ENCODE results near the gene SAPCD2. TPM values are rescaled to one million over a fixed set of nuclear protein-coding genes. Genes with fewer than 3 reads are reported as not detected.

Gene SAPCD2
- total and polyA plus RNA-seq, 9 of the 15 experiments (the other 6 are each of a cell fraction or from before 2014, with no cell fraction given): 3.4 to 91.8 (median 18.8) TPM

GRCh38 chr9:137083394-137084004 is 13.1 kb upstream of the SAPCD2 start (continued):
- TF ChIP-seq YY1 (IDR thresholded peaks at IDR 0.05; ENCODE audit: borderline replicate concordance in 1 of 3, control insufficient read depth in 1 of 3, extremely low read depth in 1 of 3, insufficient read depth in 3 of 3, insufficient read length in 1 of 3, insufficient replicate concordance in 2 of 3, low read depth in 1 of 3, low read length in 2 of 3): peak in 2 of 3 experiments; percentile 19 to 76
- TF ChIP-seq NCOA1 (IDR thresholded peaks at IDR 0.05; ENCODE audit: low read depth): no peak
- TF ChIP-seq RCOR1 (IDR thresholded peaks at IDR 0.05; ENCODE audit: borderline replicate concordance in 1 of 2, low read depth in 2 of 2, low read length in 2 of 2): peak in 1 of 2 experiments; percentile 49; a peak in 2 of 4 replicates
- no peak for TF ChIP-seq TGIF2 (CRISPR knock-in tag; IDR thresholded peaks at IDR 0.05)
- no peak for TF ChIP-seq IFI16 (CRISPR knock-in tag; IDR thresholded peaks at IDR 0.05)
- TF ChIP-seq, protein P1, sequence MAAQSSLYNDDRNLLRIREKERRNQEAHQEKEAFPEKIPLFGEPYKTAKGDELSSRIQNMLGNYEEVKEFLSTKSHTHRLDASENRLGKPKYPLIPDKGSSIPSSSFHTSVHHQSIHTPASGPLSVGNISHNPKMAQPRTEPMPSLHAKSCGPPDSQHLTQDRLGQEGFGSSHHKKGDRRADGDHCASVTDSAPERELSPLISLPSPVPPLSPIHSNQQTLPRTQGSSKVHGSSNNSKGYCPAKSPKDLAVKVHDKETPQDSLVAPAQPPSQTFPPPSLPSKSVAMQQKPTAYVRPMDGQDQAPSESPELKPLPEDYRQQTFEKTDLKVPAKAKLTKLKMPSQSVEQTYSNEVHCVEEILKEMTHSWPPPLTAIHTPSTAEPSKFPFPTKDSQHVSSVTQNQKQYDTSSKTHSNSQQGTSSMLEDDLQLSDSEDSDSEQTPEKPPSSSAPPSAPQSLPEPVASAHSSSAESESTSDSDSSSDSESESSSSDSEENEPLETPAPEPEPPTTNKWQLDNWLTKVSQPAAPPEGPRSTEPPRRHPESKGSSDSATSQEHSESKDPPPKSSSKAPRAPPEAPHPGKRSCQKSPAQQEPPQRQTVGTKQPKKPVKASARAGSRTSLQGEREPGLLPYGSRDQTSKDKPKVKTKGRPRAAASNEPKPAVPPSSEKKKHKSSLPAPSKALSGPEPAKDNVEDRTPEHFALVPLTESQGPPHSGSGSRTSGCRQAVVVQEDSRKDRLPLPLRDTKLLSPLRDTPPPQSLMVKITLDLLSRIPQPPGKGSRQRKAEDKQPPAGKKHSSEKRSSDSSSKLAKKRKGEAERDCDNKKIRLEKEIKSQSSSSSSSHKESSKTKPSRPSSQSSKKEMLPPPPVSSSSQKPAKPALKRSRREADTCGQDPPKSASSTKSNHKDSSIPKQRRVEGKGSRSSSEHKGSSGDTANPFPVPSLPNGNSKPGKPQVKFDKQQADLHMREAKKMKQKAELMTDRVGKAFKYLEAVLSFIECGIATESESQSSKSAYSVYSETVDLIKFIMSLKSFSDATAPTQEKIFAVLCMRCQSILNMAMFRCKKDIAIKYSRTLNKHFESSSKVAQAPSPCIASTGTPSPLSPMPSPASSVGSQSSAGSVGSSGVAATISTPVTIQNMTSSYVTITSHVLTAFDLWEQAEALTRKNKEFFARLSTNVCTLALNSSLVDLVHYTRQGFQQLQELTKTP (IDR thresholded peaks at IDR 0.05; ENCODE audit: low read depth in 1 of 2, partially characterized antibody in 2 of 2): no peak
- TF ChIP-seq PHF20 (IDR thresholded peaks at IDR 0.05; ENCODE audit: partially characterized antibody): no peak
- TF ChIP-seq POLR2H (tag; IDR thresholded peaks at IDR 0.05; ENCODE audit: low read depth): no peak
- TF ChIP-seq NRF1 (conservative IDR thresholded peaks at IDR 0.05 in 1 of 2, IDR thresholded peaks at IDR 0.05 in 1 of 2): peak; percentile 69 to 72
- TF ChIP-seq, protein P2, sequence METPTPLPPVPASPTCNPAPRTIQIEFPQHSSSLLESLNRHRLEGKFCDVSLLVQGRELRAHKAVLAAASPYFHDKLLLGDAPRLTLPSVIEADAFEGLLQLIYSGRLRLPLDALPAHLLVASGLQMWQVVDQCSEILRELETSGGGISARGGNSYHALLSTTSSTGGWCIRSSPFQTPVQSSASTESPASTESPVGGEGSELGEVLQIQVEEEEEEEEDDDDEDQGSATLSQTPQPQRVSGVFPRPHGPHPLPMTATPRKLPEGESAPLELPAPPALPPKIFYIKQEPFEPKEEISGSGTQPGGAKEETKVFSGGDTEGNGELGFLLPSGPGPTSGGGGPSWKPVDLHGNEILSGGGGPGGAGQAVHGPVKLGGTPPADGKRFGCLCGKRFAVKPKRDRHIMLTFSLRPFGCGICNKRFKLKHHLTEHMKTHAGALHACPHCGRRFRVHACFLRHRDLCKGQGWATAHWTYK (CRISPR knock-in tag; IDR thresholded peaks at IDR 0.05): no peak
- TF ChIP-seq ZNF77 (CRISPR knock-in tag; IDR thresholded peaks at IDR 0.05): no peak
- TF ChIP-seq ZFP36 (IDR thresholded peaks at IDR 0.05; ENCODE audit: low read depth, low read length, partially characterized antibody): peak; percentile 87
- TF ChIP-seq, protein P3, sequence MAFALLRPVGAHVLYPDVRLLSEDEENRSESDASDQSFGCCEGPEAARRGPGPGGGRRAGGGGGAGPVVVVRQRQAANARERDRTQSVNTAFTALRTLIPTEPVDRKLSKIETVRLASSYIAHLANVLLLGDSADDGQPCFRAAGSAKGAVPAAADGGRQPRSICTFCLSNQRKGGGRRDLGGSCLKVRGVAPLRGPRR (CRISPR knock-in tag; IDR thresholded peaks at IDR 0.05): no peak
- no peak for TF ChIP-seq MBD2 (IDR thresholded peaks at IDR 0.05; ENCODE audit: borderline replicate concordance, low read depth)
- no peak for TF ChIP-seq MIER1 (IDR thresholded peaks at IDR 0.05; ENCODE audit: low read depth)
- TF ChIP-seq GABPA (tag; conservative IDR thresholded peaks at IDR 0.05; ENCODE audit: low read depth): no peak
- TF ChIP-seq ZFP1 (CRISPR knock-in tag; IDR thresholded peaks at IDR 0.05): no peak
- TF ChIP-seq PRPF4 (IDR thresholded peaks at IDR 0.05; ENCODE audit: insufficient read depth, low read depth, low read length, poor library complexity, severe bottlenecking): no peak
- TF ChIP-seq THAP7 (CRISPR knock-in tag; IDR thresholded peaks at IDR 0.05): no peak
- no peak for TF ChIP-seq SMC3 (conservative IDR thresholded peaks at IDR 0.05; ENCODE audit: insufficient read depth, low read depth, low read length)
- TF ChIP-seq ZNF175 (CRISPR knock-in tag; IDR thresholded peaks at IDR 0.05; ENCODE audit: low read depth): no peak
- peak in 1 of 2 experiments; percentile 30; a peak in 1 of 4 replicates for TF ChIP-seq HDAC1 (IDR thresholded peaks at IDR 0.05)

All from K562 (cell line).